Islet precursor cell (in vitro differentiated cells): ENCODE data around the gene RFLNA.

Experiments
- DNase-seq: peaks from one replicate; pipeline ENCODE4 v3.0.0-alpha.2; 2018

The RFLNA gene

DNA sequence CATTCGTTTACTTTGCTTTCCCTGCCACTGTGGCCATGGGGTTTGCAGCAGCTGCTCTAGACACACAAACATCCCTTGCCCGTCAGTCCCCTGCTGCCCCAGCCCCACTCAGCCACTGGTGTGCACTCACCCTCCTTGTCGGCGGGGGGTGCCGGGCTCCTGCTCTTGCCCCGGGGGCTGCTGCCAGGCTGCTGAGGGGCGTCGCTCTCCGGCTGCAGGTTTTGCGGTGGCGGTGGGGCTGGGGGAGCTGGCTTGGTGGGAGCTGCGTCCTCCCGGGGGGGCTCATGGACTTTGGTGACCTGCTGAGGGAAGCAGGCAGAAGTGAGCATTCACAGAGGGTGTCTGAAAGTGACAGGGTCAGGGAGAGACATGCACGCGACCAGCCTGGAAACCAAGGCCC is 67.1 kb downstream of the RFLNA start:
- no peak for DNase-seq

DNA sequence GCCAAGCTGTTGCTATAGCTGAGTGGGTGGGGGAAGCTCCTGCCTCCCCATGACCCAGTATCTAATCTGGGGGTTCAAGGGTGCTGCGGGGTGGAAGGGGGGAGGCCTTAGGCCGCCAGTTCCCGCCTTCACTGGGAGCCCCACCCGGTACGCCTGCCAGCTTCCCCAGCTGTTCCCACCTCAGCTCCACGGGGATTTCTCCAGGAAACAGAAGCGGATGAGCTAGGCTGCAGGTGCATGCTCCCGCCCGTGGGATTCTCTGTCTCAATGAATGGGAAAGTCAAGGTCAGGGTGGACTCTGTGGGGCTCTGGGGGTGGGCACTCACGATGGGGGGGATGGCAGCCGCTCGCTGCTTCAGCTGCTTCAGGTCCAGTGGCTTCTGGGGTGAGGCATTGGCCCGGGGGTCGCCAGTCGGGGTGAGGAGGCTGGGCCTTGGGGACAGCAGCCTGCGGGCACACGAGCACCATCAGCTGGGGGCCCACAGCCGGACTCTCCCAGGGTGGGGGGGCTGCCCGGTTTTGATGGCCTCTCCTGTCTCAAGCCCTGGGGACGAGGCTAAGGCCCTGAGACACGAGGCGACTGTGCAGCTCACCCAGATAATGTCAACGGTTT is 68.6 kb downstream of the RFLNA start:
- no peak for DNase-seq

DNA sequence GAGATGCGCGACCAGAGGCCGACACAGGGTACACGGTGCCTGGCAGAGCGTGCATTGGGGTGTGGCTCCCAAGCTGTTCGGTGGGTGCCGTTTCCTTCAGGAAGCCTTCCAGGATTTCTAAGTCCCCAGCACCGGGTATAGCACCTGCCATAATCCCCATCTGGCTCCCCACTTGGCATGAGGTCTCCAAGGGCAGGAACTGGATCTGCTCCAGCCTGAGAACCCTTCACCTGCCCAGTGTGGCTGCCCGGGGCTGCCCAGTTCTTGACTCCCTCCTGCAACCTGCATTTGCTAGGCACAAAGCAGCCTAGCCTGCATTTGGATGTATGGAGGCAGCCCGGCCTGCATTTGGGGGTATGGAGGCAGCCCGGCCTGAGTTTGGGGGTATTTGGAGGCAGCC is 69.7 kb downstream of the RFLNA start:
- DNase-seq: no peak
